ENCODE results near the gene SORCS1. TPM values are rescaled to one million over a fixed set of nuclear protein-coding genes. Genes with fewer than 3 reads are reported as not detected.
A peak's percentile ranks its signal among the peaks of the same experiment; 100 is the strongest.

The SORCS1 gene
- total RNA-seq, 4 donors from 2014 or later, result 34.3 to 85.0 (median 49.3) TPM

DNA sequence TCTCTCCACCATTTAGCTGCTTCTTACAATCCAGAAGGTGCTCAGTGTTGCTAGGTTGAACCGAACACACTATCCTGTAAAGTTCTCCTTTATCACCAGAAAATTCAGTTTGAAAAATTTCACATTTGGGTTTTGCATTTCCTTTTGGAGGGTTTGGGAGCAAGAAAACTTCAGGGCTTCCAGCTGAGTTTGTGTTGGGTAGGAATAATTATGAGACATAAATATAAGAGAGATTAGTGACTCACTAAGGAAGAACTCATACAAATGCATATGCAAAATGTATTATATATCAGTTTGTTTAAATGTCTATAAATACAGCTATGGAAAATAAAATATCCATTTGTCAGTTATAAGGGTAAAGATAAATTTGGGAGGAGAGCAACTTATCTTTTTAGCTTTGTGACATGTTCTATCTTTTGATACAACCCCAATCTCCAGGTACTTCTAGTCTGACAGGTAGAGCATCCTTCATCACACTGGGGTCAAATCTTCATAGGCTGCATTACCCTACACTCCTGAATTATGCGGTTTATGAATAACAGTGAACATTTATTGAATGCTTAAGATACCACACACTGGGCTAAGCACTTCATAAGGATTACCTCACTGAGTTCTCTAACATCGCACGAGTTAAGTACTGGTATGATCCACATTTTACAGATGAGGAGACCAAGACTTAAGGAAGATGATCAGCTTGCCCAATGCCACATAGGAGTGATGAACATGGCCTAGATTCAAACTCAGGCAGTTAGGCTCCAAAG lies 304.4 kb downstream of the SORCS1 start:
- TF ChIP-seq POLR2A (IDR thresholded peaks at IDR 0.05), result no peak
- no peak for TF ChIP-seq CTCF (IDR thresholded peaks at IDR 0.05)
- no peak for TF ChIP-seq EP300 (IDR thresholded peaks at IDR 0.05)
- WGBS, 2 donors, result 93 to 95% methylated on average over 4 of the region's 4 CpGs
- Histone ChIP-seq H3K4me1 (peaks cover 0 to 3% (median 0%) of the 10 kb centered on the region in 4 donors), H3K4me3 (no peak overlapping the region), H3K27me3 (no peaks in the 10 kb centered on the region), H3K9me3 (peaks cover 0 to under 1% (median 0%) of the 10 kb centered on the region in 4 donors), H3K36me3 (no peaks in the 10 kb centered on the region), H3K27ac (no peak overlapping the region)
- no peak for DNase-seq (ENCODE audit: low spot score in 2 of 2)

- H3K36me3 ChIP-seq, result no peaks in the 10 kb centered on the region
- WGBS, 2 donors, result 81 to 84% methylated on average over 6 of the region's 6 CpGs
- TF ChIP-seq CTCF (IDR thresholded peaks at IDR 0.05), result no peak
Measured at GRCh38 chr10:106857728-106858127, 306.8 kb downstream of the SORCS1 start.

GRCh38 chr10:106857213-106857612 lies 307.3 kb downstream of the SORCS1 start:
- peaks cover 0 to 7% (median 0%) of the 10 kb centered on the region in 4 donors for H3K9me3 ChIP-seq
- H3K4me1 ChIP-seq, result peaks cover 0 to 3% (median 0%) of the 10 kb centered on the region in 4 donors
- no peaks in the 10 kb centered on the region for H3K27me3 ChIP-seq
- no peak overlapping the region for H3K27ac ChIP-seq
- 73 to 85% methylated on average over 6 of the region's 6 CpGs for WGBS, 2 donors
- DNase-seq (ENCODE audit: low spot score in 2 of 2), result no peak
- no peak for TF ChIP-seq EP300 (IDR thresholded peaks at IDR 0.05)
- H3K4me3 ChIP-seq, result no peak overlapping the region
- no peaks in the 10 kb centered on the region for H3K36me3 ChIP-seq

More at GRCh38 chr10:106857728-106858127, 306.8 kb downstream of the SORCS1 start:
- peaks cover 0 to 3% (median 0%) of the 10 kb centered on the region in 4 donors for H3K4me1 ChIP-seq
- H3K27me3 ChIP-seq, result no peaks in the 10 kb centered on the region
- H3K27ac ChIP-seq, result no peak overlapping the region
- DNase-seq (ENCODE audit: low spot score in 2 of 2), result no peak
- no peak overlapping the region for H3K4me3 ChIP-seq
- H3K9me3 ChIP-seq, result peaks cover 0 to 7% (median 0%) of the 10 kb centered on the region in 4 donors

GRCh38 chr10:106836933-106837663 lies 327.4 kb downstream of the SORCS1 start:
- Histone ChIP-seq H3K27ac (peak overlapping the region in 1 of 4 donors; percentile 2), H3K4me3 (no peak overlapping the region)
- 50 to 59% methylated on average over 2 of the region's 2 CpGs for WGBS, 2 donors

DNA sequence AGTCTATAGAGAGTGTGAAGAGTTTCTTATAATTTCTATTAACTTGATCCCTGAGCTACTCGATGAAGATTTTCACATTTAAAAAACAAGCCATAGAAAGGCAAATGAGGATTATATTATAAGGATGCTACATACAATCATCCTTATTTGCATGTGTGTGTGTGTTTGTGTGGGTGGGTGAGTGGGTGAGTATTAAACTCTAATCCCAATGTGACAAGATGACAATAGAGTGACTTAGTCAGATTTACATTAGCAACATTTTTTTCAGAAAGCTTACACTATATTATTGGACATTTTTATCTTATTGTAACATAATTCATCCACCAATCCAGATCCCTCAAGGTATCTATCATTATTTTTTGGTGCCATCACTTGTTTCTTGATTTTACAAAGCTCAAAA lies 331.7 kb downstream of the SORCS1 start:
- Histone ChIP-seq H3K27me3 (no peaks in the 10 kb centered on the region), H3K36me3 (no peaks in the 10 kb centered on the region), H3K4me3 (no peak overlapping the region), H3K9me3 (no peaks in the 10 kb centered on the region), H3K4me1 (peaks cover 0 to 9% (median 0%) of the 10 kb centered on the region in 4 donors), H3K27ac (no peak overlapping the region)
- WGBS, 2 donors, result 61 to 65% methylated on average over 1 of the region's 1 CpG
- no peak for DNase-seq (ENCODE audit: low spot score in 2 of 2)
- no peak for TF ChIP-seq POLR2A (IDR thresholded peaks at IDR 0.05)

More at GRCh38 chr10:106836933-106837663, 327.4 kb downstream of the SORCS1 start:
- no peak for TF ChIP-seq CTCF (IDR thresholded peaks at IDR 0.05)
- peak in 1 of 2 donors; percentile 45 for TF ChIP-seq EP300 (IDR thresholded peaks at IDR 0.05)
- Histone ChIP-seq H3K27me3 (no peaks in the 10 kb centered on the region), H3K4me1 (peaks cover 0 to 10% (median 0%) of the 10 kb centered on the region in 4 donors), H3K36me3 (no peaks in the 10 kb centered on the region), H3K9me3 (no peaks in the 10 kb centered on the region)
- no peak for DNase-seq (ENCODE audit: low spot score in 2 of 2)

DNA sequence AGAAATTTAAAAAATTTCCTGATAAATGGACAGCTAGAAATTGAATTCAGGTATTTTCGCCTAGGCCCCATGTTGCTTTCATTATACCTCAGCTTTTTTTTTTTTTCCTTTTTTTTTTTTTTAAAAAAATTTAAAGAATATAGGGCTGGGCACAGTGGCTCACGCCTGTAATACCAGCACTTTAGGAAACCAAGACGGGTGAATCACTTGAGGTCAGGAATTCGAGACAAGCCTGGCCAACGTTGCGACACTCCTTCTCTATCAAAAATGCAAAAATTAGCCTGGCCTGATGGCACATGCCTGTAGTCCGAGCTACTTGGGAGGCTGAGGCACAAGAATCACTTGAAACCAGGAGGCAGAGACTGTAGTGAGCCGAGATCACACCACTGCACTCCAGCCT lies 334.0 kb downstream of the SORCS1 start:
- Histone ChIP-seq H3K4me3 (no peak overlapping the region), H3K27ac (no peak overlapping the region), H3K9me3 (no peaks in the 10 kb centered on the region), H3K4me1 (peaks cover 0 to 5% (median 0%) of the 10 kb centered on the region in 4 donors), H3K36me3 (no peaks in the 10 kb centered on the region), H3K27me3 (no peaks in the 10 kb centered on the region)
- no peak for DNase-seq (ENCODE audit: low spot score in 2 of 2)
- 84 to 93% methylated on average over 8 of the region's 8 CpGs for WGBS, 2 donors
- TF ChIP-seq POLR2A (IDR thresholded peaks at IDR 0.05), result no peak
- TF ChIP-seq EP300 (IDR thresholded peaks at IDR 0.05), result no peak
- no peak for TF ChIP-seq CTCF (IDR thresholded peaks at IDR 0.05)

Measured in tibial nerve (tissue), 4 donors.